GM12891 (cell line): Measurements from ENCODE around the gene VCPKMT. TPM values are rescaled to one million over a fixed set of nuclear protein-coding genes. Genes with fewer than 3 reads are reported as not detected.
A peak's percentile ranks its signal among the peaks of the same experiment; 100 is the strongest.

ENCODE experiments used
- DNase-seq: peaks from one replicate; pipeline ENCODE4 v3.0.0; 2011; ENCODE audit warnings: low spot score; ENCODE audit not compliant: insufficient read length
- FAIRE-seq: peaks from 2 replicates; lab custom pipeline; 2011; peaks lifted over from hg19 to GRCh38; lab: Jason Lieb, UNC
- PAX5 ChIP-seq: IDR thresholded peaks from 2 replicates; pipeline ENCODE4 v1.6.1; 2011; ENCODE audit warnings: low read length, moderate library complexity, mild to moderate bottlenecking; ENCODE audit not compliant: insufficient read depth, severe bottlenecking
- POLR2A ChIP-seq: IDR thresholded peaks from 2 replicates; pipeline ENCODE4 v1.6.1; 2011; ENCODE audit warnings: low read depth, low read length, control low read depth
- POLR2AphosphoS5 ChIP-seq: IDR thresholded peaks from 2 replicates; pipeline ENCODE4 v1.6.1; 2011; ENCODE audit warnings: low read depth, low read length, control low read depth
- POU2F2 ChIP-seq: IDR thresholded peaks from 2 replicates; pipeline ENCODE4 v1.6.1; 2011; ENCODE audit warnings: low read depth, mild to moderate bottlenecking, control low read depth, low read length, moderate library complexity
- SPI1 ChIP-seq: IDR thresholded peaks from 2 replicates; pipeline ENCODE4 v1.6.1; 2011; ENCODE audit warnings: low read depth, low read length, control low read depth
- TAF1 ChIP-seq: IDR thresholded peaks from 2 replicates; pipeline ENCODE4 v1.6.1; 2011; ENCODE audit warnings: low read depth, low read length, control low read depth
- polyA plus RNA-seq: library from polyadenylated mRNA; unstranded; fragments of >200 nt; gene quantifications from one replicate; pipeline ENCODE4 v1.2.1, GENCODE V29; 2012; ENCODE audit warnings: low read depth, missing spikeins, inconsistent platforms; ENCODE audit not compliant: missing spikeins

VCPKMT gene
- 13.1 TPM for polyA plus RNA-seq

DNA sequence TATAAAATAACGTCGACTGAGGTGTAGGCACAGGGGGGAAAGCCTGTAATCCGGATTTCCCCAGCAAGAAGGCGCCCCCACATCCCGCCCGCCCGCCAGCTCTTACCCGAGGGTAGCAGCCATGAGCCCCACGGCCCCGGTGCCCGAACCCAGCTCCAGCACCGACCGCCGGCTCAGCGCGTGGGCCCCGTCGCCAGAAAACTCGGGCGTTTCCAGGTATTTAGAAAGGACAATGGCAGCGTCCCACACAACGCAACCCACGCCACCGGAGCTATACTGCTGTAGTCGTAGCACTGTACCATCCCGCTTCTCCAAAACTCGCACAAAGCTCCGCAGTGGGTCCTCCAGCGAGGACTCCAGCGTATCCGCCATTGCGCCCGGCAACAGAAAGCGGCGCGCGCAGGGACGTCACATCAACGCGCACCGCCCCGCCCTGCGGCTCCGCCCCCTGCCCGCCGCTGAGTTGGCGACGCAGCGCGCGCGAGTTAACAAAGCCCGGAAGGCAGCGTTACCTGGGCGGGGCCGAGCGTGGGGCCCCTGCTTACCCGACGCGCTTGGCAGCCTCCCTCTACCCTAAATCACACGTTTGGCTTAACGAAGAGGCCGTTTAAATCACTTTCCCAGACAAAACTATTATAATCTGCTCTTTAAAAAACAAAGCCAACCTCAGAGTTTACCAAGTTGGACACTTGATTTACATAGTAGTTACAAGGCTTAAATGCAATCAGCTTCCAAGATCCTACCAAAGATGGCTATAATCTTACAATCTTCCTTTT is at the start of gene VCPKMT:
VCPKMT (minus strand) TSS at position 392 of the 776 bp plus-strand sequence; CDS start at position 372, 20 bp downstream.
- peak; percentile 97 for TF ChIP-seq TAF1
- TF ChIP-seq POU2F2 = peak; percentile 66
- TF ChIP-seq POLR2A = peak; percentile 93
- TF ChIP-seq POLR2AphosphoS5 = peak; percentile 88
- peak; percentile 77 for TF ChIP-seq PAX5
- no peak for TF ChIP-seq SPI1
- DNase-seq (peak; percentile 79), FAIRE-seq (peak; percentile 100)

DNA sequence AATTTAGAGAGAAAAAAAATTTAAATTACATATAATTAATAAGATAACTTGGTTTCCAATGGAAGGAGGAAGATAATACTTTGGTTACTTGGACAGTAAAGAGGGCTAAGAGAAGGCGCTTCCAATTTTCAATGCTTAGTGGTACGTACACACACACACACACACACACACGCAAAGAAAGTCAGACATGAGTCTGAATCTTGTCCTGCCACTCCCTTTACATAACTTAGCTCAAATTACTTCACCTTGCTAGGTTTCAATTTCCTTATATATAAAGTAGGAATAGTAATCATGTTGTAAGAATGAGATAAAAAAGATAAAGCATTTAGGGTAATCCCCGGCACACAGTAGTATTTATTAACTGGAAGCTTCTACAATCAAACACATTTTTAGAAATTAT is 39.7 kb upstream of the VCPKMT start:
- no peak for FAIRE-seq
- no peak for TF ChIP-seq POLR2AphosphoS5
- DNase-seq = no peak

DNA sequence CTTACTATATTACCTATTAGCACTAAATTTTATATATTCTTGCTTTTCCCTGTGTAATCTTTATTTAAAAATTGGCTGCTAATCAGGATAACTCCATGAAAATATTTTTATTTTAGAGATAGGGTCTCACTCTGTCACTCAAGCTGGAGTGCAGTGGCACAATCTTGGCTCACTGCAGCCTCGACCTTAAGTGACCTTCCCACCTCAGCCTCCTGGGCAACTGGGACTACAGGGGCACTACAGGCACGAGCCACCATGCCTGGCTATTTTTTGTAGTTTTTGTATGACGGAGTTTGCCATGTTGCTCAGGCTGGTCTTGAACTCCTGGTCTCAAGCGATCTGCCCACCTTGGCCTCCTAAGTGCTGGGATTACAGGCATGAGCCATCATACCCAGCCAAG is 32.4 kb upstream of the VCPKMT start:
- FAIRE-seq = no peak
- TF ChIP-seq TAF1 = no peak
- TF ChIP-seq SPI1 = no peak
- no peak for TF ChIP-seq POLR2AphosphoS5
- no peak for TF ChIP-seq PAX5
- TF ChIP-seq POLR2A = no peak
- no peak for TF ChIP-seq POU2F2
- no peak for DNase-seq

DNA sequence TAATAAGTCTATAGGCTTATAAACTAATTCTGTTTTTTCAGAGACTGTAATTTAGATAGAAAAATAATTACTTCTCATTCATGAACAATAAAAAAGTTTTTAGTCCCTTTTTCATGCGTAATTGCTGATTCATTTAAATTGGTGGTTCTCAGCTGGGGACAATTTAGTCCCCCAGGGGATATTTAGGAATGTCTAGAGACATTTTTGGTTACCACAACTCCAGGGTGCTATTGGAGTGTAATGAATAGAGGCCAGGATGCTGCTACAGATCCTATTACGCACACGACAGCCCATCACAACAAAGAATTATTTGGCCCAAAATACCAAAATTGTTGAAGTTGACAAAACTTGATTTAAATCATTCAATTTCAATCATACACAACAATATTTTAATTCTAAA is 22.8 kb upstream of the VCPKMT start:
- DNase-seq (no peak), FAIRE-seq (no peak)
- no peak for TF ChIP-seq POLR2AphosphoS5
- no peak for TF ChIP-seq PAX5
- no peak for TF ChIP-seq SPI1
- TF ChIP-seq POLR2A = no peak
- TF ChIP-seq POU2F2 = no peak
- no peak for TF ChIP-seq TAF1

DNA sequence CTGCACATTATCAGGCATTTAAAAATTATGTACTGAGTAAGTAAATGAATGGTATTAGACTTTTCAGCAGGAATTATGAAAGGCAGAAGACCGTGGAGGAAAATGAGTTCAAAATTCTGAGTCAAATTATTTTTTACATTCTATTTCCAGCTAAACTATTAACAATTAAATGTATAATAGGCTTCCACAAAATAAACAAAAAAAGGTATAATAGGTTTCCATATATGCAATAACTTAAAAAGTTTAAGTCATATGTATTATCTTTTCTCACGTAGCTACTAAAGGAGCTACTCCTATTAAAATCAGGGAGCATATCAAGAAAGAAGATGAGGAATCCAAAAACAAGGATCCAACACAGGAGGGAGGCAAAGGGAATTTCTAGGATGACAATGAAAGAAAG is 11.4 kb upstream of the VCPKMT start:
- TF ChIP-seq SPI1 = no peak
- no peak for FAIRE-seq
- DNase-seq = no peak

DNA sequence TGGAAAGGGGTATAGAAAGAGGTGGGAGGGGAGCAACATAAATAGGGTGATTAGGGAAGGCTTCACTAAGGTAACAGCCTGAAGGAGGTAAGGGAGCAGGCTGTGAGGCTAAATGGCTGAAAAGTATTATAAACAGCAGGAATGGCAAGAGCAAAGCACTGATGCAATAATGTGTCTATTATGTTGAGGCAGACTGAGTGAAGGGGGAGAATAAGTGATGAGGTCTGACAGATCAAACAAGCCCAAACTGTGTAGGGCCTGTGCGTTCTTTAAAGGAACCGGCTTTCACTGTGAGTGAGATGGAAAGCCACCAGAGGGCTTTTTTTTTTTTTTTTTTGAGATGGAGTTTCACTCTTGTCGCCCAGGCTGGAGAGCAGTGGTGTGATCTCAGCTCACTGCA is 6.7 kb upstream of the VCPKMT start:
- DNase-seq (no peak), FAIRE-seq (no peak)
- TF ChIP-seq POLR2A (no peak), POLR2AphosphoS5 (no peak), PAX5 (no peak), SPI1 (no peak), POU2F2 (no peak), TAF1 (no peak)

DNA sequence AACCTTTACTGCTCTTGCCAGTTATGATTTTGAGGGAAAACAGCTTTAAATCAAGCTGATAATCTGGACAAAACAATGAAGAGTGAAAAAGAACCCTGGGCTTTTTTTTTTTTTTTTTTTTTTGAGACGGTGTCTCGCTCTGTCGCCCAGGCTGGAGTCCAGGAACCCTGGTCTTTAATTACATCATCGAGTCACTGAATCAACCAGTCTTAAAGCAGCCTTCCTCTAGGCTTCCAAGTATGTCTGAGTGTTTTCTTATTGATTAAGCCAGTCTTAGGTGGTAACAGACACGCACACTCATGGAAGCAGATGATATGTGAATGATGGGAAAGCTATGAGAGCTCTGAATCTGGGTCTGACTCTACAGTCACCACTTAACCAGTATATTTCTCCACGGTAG is 5.9 kb upstream of the VCPKMT start:
- no peak for TF ChIP-seq SPI1
- no peak for TF ChIP-seq PAX5
- TF ChIP-seq POLR2AphosphoS5 = no peak
- TF ChIP-seq POLR2A = no peak
- TF ChIP-seq TAF1 = no peak
- no peak for FAIRE-seq
- no peak for DNase-seq

DNA sequence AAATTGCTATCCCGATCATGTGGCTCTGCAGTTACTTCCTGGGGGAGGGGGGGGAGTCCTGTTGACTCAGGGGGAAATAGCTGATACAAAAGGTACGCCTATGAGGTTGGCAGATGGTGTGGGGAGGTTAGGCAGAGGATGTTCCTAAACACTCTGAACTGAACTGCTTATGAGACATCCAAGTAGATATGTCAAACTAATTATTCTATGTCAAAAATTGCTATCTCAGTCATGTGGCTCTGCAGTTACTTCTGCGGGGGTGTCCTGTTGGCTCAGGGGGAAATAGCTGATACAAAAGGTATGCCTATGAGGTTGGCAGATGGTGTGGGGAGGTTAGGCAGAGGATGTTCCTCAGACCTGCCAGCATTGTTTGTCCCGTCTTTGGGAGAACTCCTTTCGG is 5.1 kb upstream of the VCPKMT start:
- peak; percentile 76 for FAIRE-seq

DNA sequence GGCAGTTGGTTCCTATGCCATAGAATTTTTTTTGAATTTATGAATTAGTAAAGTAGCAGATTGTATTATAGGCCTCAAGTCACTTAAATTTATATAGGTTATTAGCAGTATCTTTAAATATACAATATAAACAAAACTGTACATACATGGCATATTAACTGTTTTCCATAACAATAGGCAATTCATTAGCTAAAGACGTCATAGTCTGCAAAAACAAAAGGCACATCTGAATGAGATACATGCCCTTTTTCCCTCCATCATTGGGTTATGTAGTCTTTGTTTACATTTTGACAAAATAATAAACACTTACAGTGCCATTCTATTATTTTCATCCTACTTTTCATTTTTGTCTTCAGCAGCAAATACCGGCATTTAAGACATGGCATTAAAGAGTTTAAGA is 1.1 kb upstream of the VCPKMT start:
- TF ChIP-seq TAF1 (no peak), POLR2A (no peak), SPI1 (no peak), PAX5 (no peak), POU2F2 (no peak), POLR2AphosphoS5 (no peak)
- no peak for DNase-seq
- peak; percentile 58 for FAIRE-seq

More for the DNA sequence above, 5.1 kb upstream of the VCPKMT start:
- TF ChIP-seq SPI1 = no peak
- TF ChIP-seq POLR2A = no peak
- no peak for TF ChIP-seq TAF1
- no peak for TF ChIP-seq POU2F2
- TF ChIP-seq POLR2AphosphoS5 = no peak
- no peak for TF ChIP-seq PAX5
- DNase-seq = no peak

DNA sequence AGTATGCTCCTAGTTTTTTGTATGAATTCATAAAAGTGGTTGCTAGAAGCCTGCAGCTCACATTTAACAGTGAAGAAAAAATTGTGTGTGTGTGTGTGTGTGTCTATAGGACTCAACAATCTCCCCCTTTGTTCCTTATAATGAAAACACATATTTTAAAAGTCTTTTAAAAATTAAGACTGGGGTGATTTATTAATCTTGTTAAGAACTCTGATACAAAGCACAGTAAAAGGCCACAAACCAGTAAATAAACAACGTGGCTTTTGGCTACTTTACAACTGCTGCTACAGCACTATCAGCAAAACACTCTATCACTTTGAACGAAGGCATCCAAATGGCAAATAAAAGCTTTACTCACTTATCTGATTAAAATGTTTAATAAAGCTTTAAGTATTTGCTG is 594 bp upstream of the VCPKMT start:
- DNase-seq = no peak
- no peak for FAIRE-seq
- no peak for TF ChIP-seq POLR2A
- no peak for TF ChIP-seq POLR2AphosphoS5

DNA sequence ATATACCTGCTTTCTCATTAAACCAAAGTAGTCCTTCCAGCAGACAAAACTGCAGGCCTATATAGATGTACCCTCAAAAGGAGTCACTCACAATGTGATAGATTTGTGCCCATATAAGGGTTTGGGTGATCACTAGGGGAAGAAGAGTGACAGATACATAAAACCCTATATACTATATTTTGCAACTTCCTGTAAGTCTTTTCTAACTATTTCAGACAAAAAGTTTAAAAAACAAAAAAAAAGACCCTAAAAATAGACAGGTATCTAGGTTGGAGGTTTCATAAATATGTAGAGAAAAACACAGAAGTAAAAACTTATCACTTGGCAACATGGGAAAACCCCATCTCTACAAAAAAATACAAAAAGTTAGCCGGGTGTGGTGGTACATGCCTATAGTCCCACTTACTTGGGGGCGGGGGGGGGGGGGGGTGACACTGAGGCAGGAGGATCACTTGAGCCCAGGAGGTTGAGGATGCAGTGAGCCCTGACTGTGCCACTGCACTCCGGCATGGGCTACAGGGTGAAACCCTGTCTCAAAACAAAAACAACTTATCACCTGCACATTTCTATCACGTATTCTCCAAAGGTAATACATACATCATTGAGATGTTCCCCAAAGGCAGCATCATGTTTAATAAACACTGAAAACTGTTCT is 2.9 kb downstream of the VCPKMT start:
- FAIRE-seq (peak; percentile 13), DNase-seq (no peak)
- TF ChIP-seq TAF1 (no peak), POLR2A (no peak), PAX5 (no peak), SPI1 (no peak), POLR2AphosphoS5 (no peak), POU2F2 (no peak)
